IMR-90 (cell line): ENCODE results near the gene CORO7. TPM values are rescaled to one million over a fixed set of nuclear protein-coding genes. Genes with fewer than 3 reads are reported as not detected.

Experiments
- ATAC-seq: fragments of 200-7000 bp; cut with Tn5 transposase; 2 replicates; pipeline ENCODE4 v1.9.1; 2020; ENCODE audit warnings: low read depth, mild to moderate bottlenecking, moderate library complexity
- BruUV-seq: library from RNA; stranded (reverse); fragments of 400-500 nt; replicated peaks from 2 replicates; lab custom pipeline; 2021; lab: Mats Ljungman, UMichigan
- CTCF ChIA-PET: fragments of 300-600 bp; formaldehyde crosslinking; extraction: SDS; loops from one replicate; lab custom pipeline; 2021; ENCODE audit warnings: antibody characterized with exemption; lab: Yijun Ruan, JAX
- POLR2A ChIA-PET: fragments of 300-600 bp; sonication (Branson Sonifier 250); formaldehyde crosslinking; loops from one replicate; lab custom pipeline; 2022; ENCODE audit warnings: antibody characterized with exemption; ENCODE audit not compliant: unreplicated experiment; lab: Charles Lee
- DNase-seq: peaks from one replicate; pipeline ENCODE4 v3.0.0; 2013
- H2AFZ ChIP-seq: replicated peaks from 2 replicates; pipeline ENCODE3; 2013; ENCODE audit warnings: low read length, mild to moderate bottlenecking; ENCODE audit not compliant: poor library complexity
- H2AK5ac ChIP-seq: 2 replicates; pipeline ENCODE4 v1.6.1; 2013; ENCODE audit warnings: low read depth, low read length, inconsistent platforms
- H2AK9ac ChIP-seq: replicated peaks from 2 replicates; pipeline ENCODE3; 2013; ENCODE audit warnings: mild to moderate bottlenecking, low read depth, low read length, moderate library complexity; ENCODE audit not compliant: poor library complexity
- H2BK120ac ChIP-seq: 2 replicates; pipeline ENCODE4 v1.6.1; 2013; ENCODE audit warnings: low read depth, low read length, inconsistent platforms
- H2BK15ac ChIP-seq: 3 replicates; pipeline ENCODE4 v1.6.1; 2013; ENCODE audit warnings: low read depth, low read length, inconsistent platforms
- H2BK20ac ChIP-seq: 2 replicates; pipeline ENCODE4 v1.6.1; 2013; ENCODE audit warnings: low read depth, mild to moderate bottlenecking, inconsistent platforms, low read length, moderate library complexity
- H2BK5ac ChIP-seq: 2 replicates; pipeline ENCODE4 v1.6.1; 2013; ENCODE audit warnings: mild to moderate bottlenecking, low read depth, low read length, inconsistent platforms; ENCODE audit not compliant: poor library complexity, severe bottlenecking
- H3K14ac ChIP-seq: replicated peaks from 2 replicates; pipeline ENCODE4 v1.6.1; 2013; ENCODE audit warnings: low read depth, low read length, inconsistent platforms
- H3K18ac ChIP-seq: 2 replicates; pipeline ENCODE4 v1.6.1; 2013; ENCODE audit warnings: low read depth, low read length, control low read depth
- H3K23ac ChIP-seq: 2 replicates; pipeline ENCODE4 v1.6.1; 2013; ENCODE audit warnings: low read depth, low read length, inconsistent platforms
- H3K27ac ChIP-seq: 2 replicates; pipeline ENCODE4 v1.5.1; 2013; ENCODE audit warnings: mild to moderate bottlenecking, control low read depth, low read length; ENCODE audit not compliant: insufficient read depth
- H3K27me3 ChIP-seq: 2 replicates; pipeline ENCODE4 v1.6.1; 2013; ENCODE audit warnings: low read length; ENCODE audit not compliant: control insufficient read depth, insufficient read depth
- H3K36me3 ChIP-seq: 2 replicates; pipeline ENCODE4 v1.6.1; 2013; ENCODE audit warnings: low read length, mixed read lengths; ENCODE audit not compliant: control insufficient read depth, insufficient read depth
- H3K4ac ChIP-seq: 2 replicates; pipeline ENCODE4 v1.6.1; 2013; ENCODE audit warnings: low read depth, low read length, inconsistent platforms
- H3K4me1 ChIP-seq: 2 replicates; pipeline ENCODE4 v1.6.1; 2013; ENCODE audit warnings: low read length, mixed read lengths; ENCODE audit not compliant: control insufficient read depth, insufficient read depth
- H3K4me2 ChIP-seq: 2 replicates; pipeline ENCODE4 v1.6.1; 2013; ENCODE audit warnings: low read depth, mild to moderate bottlenecking, control low read depth, low read length, moderate library complexity
- H3K4me3 ChIP-seq: 2 replicates; pipeline ENCODE4 v1.5.1; 2013; ENCODE audit warnings: low read depth, mild to moderate bottlenecking, control low read depth, low read length, moderate library complexity; ENCODE audit not compliant: insufficient read depth
- H3K56ac ChIP-seq: 2 replicates; pipeline ENCODE4 v1.6.1; 2013; ENCODE audit warnings: low read length, inconsistent platforms; ENCODE audit not compliant: insufficient read depth; ENCODE audit errors: extremely low read depth
- H3K79me1 ChIP-seq, 2 experiments: 2 replicates each; pipeline ENCODE4 v1.6.1; 2013; ENCODE audit warnings: low read length in 2 of 2, inconsistent platforms in 1 of 2, low read depth in 1 of 2
- H3K9ac ChIP-seq: 2 replicates; pipeline ENCODE4 v1.6.1; 2013; ENCODE audit warnings: low read depth, low read length, control low read depth
- H3K9me1 ChIP-seq: 2 replicates; pipeline ENCODE4 v1.6.1; 2013; ENCODE audit warnings: low read length, inconsistent platforms; ENCODE audit not compliant: insufficient read depth
- H3K9me3 ChIP-seq: 2 replicates; pipeline ENCODE4 v1.6.1; 2013; ENCODE audit warnings: low read length; ENCODE audit not compliant: control insufficient read depth, insufficient read depth
- H4K20me1 ChIP-seq: 2 replicates; pipeline ENCODE4 v1.6.1; 2013; ENCODE audit warnings: low read length, inconsistent platforms; ENCODE audit not compliant: insufficient read depth
- H4K5ac ChIP-seq: 2 replicates; pipeline ENCODE4 v1.6.1; 2013; ENCODE audit warnings: mild to moderate bottlenecking, low read depth, low read length, control low read depth
- H4K8ac ChIP-seq, 2 experiments: 2 replicates each; pipeline ENCODE4 v1.6.1; 2013; ENCODE audit warnings: low read depth in 2 of 2, low read length in 2 of 2, control low read depth in 1 of 2, inconsistent platforms in 1 of 2
- H4K91ac ChIP-seq: 2 replicates; pipeline ENCODE4 v1.6.1; 2013; ENCODE audit warnings: low read depth, low read length, inconsistent platforms; ENCODE audit not compliant: insufficient read depth
- BHLHE40 ChIP-seq: fragments of 150-350 bp; IDR thresholded peaks from 2 replicates; pipeline ENCODE4 v1.6.1; 2016; ENCODE audit warnings: mild to moderate bottlenecking, low read depth, low read length
- CEBPB ChIP-seq: IDR thresholded peaks from 2 replicates; pipeline ENCODE4 v1.6.1; 2012; ENCODE audit warnings: low read depth, low read length, improper control_type of control experiment
- CHD1 ChIP-seq: IDR thresholded peaks from 2 replicates; pipeline ENCODE4 v1.6.1; 2012; ENCODE audit warnings: low read depth, low read length, improper control_type of control experiment
- FOS ChIP-seq: fragments of 150-350 bp; IDR thresholded peaks from 2 replicates; pipeline ENCODE4 v1.6.1; 2016; ENCODE audit warnings: low read depth, low read length
- MAFK ChIP-seq: IDR thresholded peaks from 2 replicates; pipeline ENCODE4 v1.6.1; 2012; ENCODE audit warnings: low read depth, low read length, improper control_type of control experiment
- MAZ ChIP-seq: IDR thresholded peaks from 2 replicates; pipeline ENCODE4 v1.6.1; 2012; ENCODE audit warnings: low read depth, mild to moderate bottlenecking, low read length, improper control_type of control experiment, moderate library complexity, borderline replicate concordance
- MXI1 ChIP-seq: IDR thresholded peaks from 2 replicates; pipeline ENCODE4 v1.6.1; 2012; ENCODE audit warnings: low read depth, mild to moderate bottlenecking, low read length, moderate library complexity, borderline replicate concordance
- POLR2A ChIP-seq: IDR thresholded peaks from 2 replicates; pipeline ENCODE4 v1.6.1; 2012; ENCODE audit warnings: mild to moderate bottlenecking, low read depth, low read length
- RAD21 ChIP-seq: IDR thresholded peaks from 2 replicates; pipeline ENCODE4 v1.6.1; 2012; ENCODE audit warnings: low read length, improper control_type of control experiment
- RCOR1 ChIP-seq: IDR thresholded peaks from 2 replicates; pipeline ENCODE4 v1.6.1; 2012; ENCODE audit warnings: mild to moderate bottlenecking, low read length, improper control_type of control experiment; ENCODE audit not compliant: insufficient replicate concordance
- RFX5 ChIP-seq: IDR thresholded peaks from 2 replicates; pipeline ENCODE4 v1.8.0; 2012; ENCODE audit warnings: low read depth, mild to moderate bottlenecking, low read length, moderate library complexity
- WGBS, 2 experiments: methylation state at CpG; one replicate each; pipeline versions ENCODE4 v1.1.5 to v1.1.7; 2013; ENCODE audit warnings: missing lambda C conversion rate in 2 of 2; ENCODE audit not compliant: insufficient read length in 1 of 2; ENCODE audit errors: extremely low coverage in 2 of 2; 5-methylcytosine and 5-hydroxymethylcytosine counted together
- dilution Hi-C: fragments of 300-500 bp; cut with HindIII; formaldehyde crosslinking; loops from one replicate; pipeline ENCODE4 v1.14.3; 2018; ENCODE audit warnings: low sequenced_read_pairs; ENCODE audit not compliant: unreplicated experiment
- in situ Hi-C: fragments of 300-500 bp; cut with MboI; formaldehyde crosslinking; loops from 3 replicates; pipeline ENCODE4 v1.14.3; 2019; ENCODE audit warnings: low sequenced_read_pairs, inconsistent platforms, mixed read lengths
- intact Hi-C: fragments of 100-400 bp; cut with micrococcal nuclease; formaldehyde crosslinking; loops from 2 replicates; pipeline ENCODE4 v1.10.0; 2022
- polyA plus RNA-seq, 3 experiments: library from polyadenylated mRNA; depleted of rRNA; stranded (reverse); fragments of >200 nt; gene quantifications; 2 replicates each; pipeline ENCODE4 v1.2.3, GENCODE V29; 2012; ENCODE audit warnings: low replicate concordance in 1 of 3
- total RNA-seq: library from RNA; depleted of rRNA; stranded (reverse); fragments of >200 nt; gene quantifications from 2 replicates; pipeline ENCODE4 v1.2.3, GENCODE V29; 2012
- TF ChIP-seq, protein P1 (sequence below): fragments of 150-350 bp; IDR thresholded peaks from 2 replicates; pipeline ENCODE4 v1.6.1; 2017; ENCODE audit warnings: mild to moderate bottlenecking, antibody characterized with exemption, low read length, low read depth
- TF ChIP-seq, protein P2 (sequence below): fragments of 150-350 bp; IDR thresholded peaks from 2 replicates; pipeline ENCODE4 v1.6.1; 2016; ENCODE audit warnings: low read depth, mild to moderate bottlenecking, low read length, moderate library complexity, borderline replicate concordance

The CORO7 gene
- total and polyA plus RNA-seq, 2 of the 4 experiments (the other 2 are of a cell fraction): 6.3 to 26.7 TPM

DNA sequence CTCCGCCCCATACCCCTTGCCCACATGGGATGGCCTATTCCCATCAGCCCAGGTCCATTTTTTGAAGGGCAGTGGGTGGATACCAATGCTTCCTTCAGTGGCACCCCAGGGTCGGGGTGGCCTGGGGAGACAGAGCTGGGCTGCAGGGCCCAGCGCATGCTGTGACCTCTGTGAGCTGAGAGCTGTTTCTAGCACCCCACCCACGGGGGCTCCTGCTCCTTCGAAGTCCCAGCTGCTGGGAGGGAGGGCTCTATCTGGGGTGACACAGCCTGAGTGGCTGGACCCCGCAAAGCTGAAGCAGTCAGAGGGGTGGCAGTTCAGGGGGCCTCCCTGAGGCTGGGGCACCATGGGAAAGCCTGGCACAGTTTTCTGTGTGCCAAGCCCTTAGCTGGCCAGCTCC is 76.0 kb downstream of the CORO7 start:
- ChIA-PET POLR2A (no interaction called here), CTCF (no interaction called here)
- Histone ChIP-seq H3K79me1 (peaks cover 28 to 65% of the 10 kb centered on the region in 2 experiments), H4K20me1 (peaks cover 52% of the 10 kb centered on the region), H3K36me3 (peaks cover 32% of the 10 kb centered on the region), H4K5ac (no peak overlapping the region), H2BK5ac (no peak overlapping the region), H4K91ac (no peak overlapping the region), H3K4me3 (no peak overlapping the region), H2BK15ac (no peak overlapping the region), H3K27me3 (no peaks in the 10 kb centered on the region), H3K9me3 (no peaks in the 10 kb centered on the region), H3K23ac (no peak overlapping the region), H3K27ac (no peak overlapping the region), H2BK20ac (no peak overlapping the region), H3K4me2 (no peak overlapping the region), H3K18ac (no peak overlapping the region), H2AK5ac (no peak overlapping the region), H3K9ac (no peak overlapping the region), H3K4ac (no peak overlapping the region), H3K14ac (no peak overlapping the region), H3K9me1 (peaks cover 6% of the 10 kb centered on the region; the same call in 1 of the 2 replicates), H3K4me1 (peaks cover 7% of the 10 kb centered on the region; the same call in 1 of the 2 replicates), H4K8ac (no peak overlapping the region), H3K56ac (no peak overlapping the region), H2AK9ac (no peak overlapping the region), H2AFZ (no peak overlapping the region), H2BK120ac (no peak overlapping the region)
- WGBS, 2 experiments: 85% methylated on average over 4 of the region's 6 CpGs; no CpG with 5 or more reads in 1 of the 2 experiments
- BruUV-seq: no TSS peak
- DNase-seq (no peak), ATAC-seq (no peak)
- TF ChIP-seq BHLHE40 (no peak), MAZ (no peak), MAFK (no peak), MXI1 (no peak), RCOR1 (no peak), FOS (no peak), POLR2A (no peak), CEBPB (no peak), RAD21 (no peak), CHD1 (no peak), RFX5 (no peak)
- TF ChIP-seq, protein P1, sequence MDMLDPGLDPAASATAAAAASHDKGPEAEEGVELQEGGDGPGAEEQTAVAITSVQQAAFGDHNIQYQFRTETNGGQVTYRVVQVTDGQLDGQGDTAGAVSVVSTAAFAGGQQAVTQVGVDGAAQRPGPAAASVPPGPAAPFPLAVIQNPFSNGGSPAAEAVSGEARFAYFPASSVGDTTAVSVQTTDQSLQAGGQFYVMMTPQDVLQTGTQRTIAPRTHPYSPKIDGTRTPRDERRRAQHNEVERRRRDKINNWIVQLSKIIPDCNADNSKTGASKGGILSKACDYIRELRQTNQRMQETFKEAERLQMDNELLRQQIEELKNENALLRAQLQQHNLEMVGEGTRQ: no peak
- TF ChIP-seq, protein P2, sequence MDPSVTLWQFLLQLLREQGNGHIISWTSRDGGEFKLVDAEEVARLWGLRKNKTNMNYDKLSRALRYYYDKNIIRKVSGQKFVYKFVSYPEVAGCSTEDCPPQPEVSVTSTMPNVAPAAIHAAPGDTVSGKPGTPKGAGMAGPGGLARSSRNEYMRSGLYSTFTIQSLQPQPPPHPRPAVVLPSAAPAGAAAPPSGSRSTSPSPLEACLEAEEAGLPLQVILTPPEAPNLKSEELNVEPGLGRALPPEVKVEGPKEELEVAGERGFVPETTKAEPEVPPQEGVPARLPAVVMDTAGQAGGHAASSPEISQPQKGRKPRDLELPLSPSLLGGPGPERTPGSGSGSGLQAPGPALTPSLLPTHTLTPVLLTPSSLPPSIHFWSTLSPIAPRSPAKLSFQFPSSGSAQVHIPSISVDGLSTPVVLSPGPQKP: no peak
- intact Hi-C loops: no loop called here
- in situ Hi-C loops: no loop called here
- dilution Hi-C loops: no loop called here
